GM18951 (cell line): ENCODE data around the gene OTX2.

ENCODE experiments used
- POLR2A ChIP-seq: IDR thresholded peaks from 4 replicates; pipeline ENCODE4 v1.6.1; 2011; ENCODE audit warnings: mild to moderate bottlenecking; ENCODE audit not compliant: insufficient read length, insufficient read depth; ENCODE audit errors: extremely low read depth
- in situ Hi-C: fragments of 300-500 bp; cut with MboI; formaldehyde crosslinking; loops from one replicate; pipeline ENCODE4 v1.12.0; 2022; ENCODE audit warnings: low sequenced_read_pairs, mixed read lengths, inconsistent platforms; ENCODE audit not compliant: unreplicated experiment

The OTX2 gene

DNA sequence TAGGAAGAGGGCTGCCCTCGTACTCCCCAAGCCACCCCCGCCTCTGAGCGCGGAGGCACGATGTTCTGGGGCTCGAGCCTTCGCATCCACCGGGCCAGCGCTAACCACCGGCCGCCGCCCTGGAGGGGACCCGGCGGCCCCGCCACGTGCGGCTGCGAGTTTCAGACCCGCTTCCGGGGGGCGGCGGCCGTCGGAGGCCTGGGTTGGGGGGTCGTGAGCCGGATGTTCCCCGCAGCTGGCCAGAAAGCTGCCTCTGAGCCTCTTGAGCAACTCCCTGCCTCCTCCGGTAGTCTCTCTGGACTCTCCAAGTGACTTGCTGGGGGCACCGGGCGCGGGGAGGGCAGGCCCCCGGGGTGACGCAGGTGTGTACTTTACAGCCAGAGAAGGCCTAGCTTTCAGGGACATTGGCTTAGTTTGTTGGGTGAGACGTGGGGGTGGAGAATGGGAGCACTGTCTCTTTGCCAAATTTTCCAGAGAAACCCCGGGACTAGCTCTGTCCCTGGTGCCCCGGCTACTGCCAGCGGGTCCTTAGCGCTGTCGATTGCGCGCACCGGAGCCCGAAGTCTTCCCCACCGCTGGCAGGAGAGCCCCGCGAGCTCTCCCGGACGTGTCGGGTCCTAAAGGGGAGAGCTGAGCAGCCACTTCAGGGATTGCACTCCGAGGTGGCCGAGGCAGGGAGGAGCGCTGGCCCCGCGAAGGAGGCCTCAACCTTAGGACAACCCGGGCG lies 15.6 kb downstream of the OTX2 start:
- in situ Hi-C loops, result no loop called here
- no peak for TF ChIP-seq POLR2A

DNA sequence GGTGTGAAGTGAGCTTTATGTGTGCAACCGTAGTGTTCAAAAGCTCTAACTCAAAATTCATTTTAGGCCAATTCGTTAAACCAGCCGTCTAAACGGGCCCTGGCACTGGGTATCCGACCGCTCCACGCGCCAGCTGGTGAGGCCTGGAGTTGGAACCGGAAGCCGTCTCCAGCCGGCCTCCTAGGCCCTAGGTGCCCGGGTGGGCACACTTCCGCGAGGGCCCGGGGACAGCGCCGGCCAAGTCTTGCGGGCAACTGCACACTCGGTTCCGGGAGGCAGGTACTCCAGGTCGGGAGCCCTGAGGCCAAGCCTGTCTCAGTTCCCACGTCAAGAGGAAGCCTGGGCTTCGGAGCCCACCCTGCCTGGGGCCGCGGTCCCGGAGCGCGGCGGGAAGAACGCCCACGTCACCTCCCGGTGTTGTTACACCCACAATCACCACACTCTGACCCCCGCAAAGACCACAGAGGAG lies 16.2 kb downstream of the OTX2 start:
- in situ Hi-C loops, result no loop called here
- no peak for TF ChIP-seq POLR2A

DNA sequence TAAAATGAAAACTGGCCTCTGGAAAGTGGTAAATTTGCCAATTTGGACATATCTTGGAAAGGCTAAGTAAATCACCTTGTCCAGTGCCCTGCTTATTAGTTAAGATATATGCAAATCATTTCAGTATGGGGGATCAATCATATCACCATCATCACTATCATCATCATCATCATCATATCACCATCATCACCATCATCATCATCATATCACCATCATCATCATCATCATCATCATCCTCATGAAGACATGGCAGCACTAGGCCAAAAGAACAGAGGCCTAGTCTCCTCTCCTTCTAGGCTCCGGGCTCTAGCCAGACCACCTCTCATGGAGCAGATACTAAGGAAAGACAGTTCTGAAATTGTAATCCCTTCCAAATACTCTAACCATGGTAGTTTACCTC lies 20.3 kb downstream of the OTX2 start:
- TF ChIP-seq POLR2A, result no peak
- in situ Hi-C loops, result no loop called here

DNA sequence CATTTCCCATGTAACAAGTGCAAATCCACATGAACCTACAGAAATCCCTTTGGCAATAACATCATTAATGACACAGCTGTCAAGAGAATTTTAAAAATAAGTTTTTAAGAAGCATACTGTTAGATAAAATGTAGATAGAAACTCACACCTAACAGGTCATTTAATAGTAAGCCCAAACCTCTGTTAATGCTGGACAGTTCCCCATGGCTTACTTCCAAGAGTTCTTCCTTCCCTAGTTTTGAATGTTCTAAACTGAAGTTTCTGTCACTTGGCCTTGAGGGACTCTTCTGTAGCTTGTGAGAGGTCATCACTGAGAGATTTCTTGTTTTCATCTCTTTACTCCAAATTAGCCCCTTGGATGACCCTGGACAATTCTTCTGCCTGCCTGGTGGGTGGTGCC lies 22.7 kb downstream of the OTX2 start:
- in situ Hi-C loops, result no loop called here
- TF ChIP-seq POLR2A, result no peak

DNA sequence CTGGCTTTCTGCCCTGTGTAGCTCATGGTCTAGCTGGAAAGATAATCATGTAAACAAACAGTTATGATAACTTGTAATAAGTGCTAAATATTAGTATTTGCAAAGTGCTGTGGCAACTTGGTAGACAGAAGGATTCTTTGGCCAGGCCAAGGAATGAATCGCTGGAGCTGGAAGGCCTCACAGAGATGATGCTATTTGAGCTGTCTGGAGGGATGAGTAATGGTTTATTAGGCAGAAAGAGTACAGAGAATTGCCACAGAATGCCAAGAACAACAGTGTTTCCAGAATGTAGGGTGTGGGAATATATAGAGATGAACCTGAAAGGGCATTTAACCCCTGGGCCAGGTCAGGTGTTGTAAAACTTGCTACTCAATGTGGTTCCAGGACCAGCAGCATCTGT lies 27.6 kb downstream of the OTX2 start:
- in situ Hi-C loops, result no loop called here
- TF ChIP-seq POLR2A, result no peak

DNA sequence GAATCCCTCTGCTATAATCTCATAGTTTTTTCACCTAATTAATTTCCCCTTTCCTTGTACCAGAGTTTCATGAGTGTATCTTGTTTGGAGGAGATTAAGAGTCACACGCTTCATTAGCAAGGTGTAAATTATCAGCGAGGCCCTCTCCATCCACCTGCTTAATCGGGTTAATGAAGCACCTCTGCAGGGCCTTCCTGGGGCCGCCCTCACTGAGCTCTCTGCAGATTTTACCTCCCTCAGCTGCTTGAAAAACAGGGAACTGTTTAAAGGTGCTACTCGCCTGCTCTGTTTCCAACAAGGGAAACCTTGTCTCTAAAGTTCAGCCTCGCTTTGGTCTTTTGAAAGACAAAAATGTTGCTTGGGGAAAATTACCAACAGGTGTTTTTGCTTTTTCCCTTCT lies 35.8 kb downstream of the OTX2 start:
- in situ Hi-C loops, result no loop called here

DNA sequence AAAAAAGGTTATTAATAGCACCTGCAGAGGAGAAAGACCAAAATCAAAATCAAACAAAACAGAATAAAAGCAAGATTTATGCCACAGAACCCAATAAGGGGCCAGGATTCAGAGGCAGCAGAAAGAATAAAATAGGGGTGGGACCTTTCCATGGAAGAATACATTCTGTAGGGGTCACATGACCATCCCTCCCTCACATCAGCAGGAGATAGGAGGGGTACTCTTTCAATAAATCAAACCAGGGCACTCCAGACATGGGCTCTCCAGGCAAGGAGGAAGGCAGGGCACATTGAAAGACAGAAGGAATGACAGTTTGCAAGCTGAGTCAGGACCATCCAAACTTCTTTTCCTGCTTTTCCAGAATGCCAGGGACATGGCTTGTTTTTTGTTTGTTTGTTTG lies 39.8 kb downstream of the OTX2 start:
- in situ Hi-C loops, result no loop called here
- no peak for TF ChIP-seq POLR2A

More for the DNA sequence above, 35.8 kb downstream of the OTX2 start:
- TF ChIP-seq POLR2A, result no peak

DNA sequence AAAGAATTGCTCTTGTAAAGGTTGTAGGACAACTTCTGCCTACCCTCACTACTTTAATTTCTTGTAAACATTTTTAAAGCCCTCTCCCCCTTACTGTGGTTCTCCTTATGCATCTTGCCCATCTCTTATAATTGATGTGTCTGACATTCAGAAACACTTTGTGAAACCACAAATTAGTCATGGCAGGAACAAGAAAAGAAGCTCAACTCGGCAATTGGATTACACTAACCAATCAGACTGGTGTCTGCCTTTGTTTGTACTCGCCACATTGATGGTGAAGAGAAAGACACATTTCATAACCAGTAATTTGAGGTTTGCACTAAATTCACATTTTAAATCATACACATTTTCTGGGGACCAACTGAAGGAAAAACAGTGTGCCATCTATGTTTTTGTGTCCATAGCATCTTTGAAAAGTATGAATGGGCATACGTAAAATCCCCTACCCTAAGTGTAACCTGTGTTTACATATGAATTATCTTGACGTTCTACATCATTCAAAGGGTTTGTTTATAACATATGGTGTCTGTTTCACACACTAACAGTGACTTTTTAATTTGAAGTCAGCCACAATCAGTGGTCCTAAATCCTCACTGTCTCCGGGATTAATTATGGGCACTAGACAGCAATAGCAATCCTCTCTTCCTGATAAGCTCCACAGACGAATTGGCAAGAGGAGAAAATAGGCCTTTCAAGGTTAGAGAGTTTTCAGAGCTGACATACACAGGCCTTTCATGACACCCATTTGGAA lies 49.9 kb downstream of the OTX2 start:
- in situ Hi-C loops, result no loop called here

DNA sequence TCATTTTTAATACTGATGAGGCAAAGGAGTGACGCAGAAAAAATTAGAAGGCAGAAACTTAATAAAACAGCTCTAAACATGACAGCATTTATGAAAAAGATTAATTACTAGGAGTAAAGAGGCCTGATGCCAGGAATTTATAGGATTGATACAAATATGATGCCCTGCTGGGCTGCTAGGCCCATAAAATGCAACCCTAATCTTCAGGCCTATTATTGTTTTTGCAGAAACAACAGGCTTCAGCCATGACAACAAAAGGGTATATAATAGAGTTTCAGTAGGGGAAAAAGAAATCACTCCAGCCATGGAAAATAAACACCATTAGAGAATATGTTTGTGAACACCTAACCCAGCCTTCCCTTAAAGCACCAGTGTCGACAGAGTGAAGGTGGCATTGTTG lies 50.6 kb downstream of the OTX2 start:
- in situ Hi-C loops, result no loop called here

More for the DNA sequence above, 49.9 kb downstream of the OTX2 start:
- TF ChIP-seq POLR2A, result no peak

DNA sequence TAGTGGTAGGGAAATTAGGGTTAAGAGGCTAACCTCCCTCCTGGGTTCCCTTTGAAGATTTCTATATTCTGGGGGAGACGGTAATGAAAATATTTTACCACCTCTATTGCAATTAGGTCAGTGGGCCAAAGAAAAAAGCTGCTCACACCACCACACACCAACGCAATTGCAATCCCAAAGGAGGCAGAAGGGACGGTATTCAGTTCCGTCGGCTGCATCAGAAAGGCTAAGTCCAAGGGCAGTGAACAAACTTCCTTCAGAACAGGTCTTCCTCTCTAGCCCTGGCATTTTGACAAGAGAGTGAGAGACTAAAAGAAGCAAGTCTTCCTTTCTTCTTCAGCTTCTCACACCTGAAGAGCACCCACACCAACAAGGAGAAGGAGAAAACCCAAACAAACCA lies 51.2 kb downstream of the OTX2 start:
- TF ChIP-seq POLR2A, result no peak
- in situ Hi-C loops, result no loop called here

More for the DNA sequence above, 50.6 kb downstream of the OTX2 start:
- no peak for TF ChIP-seq POLR2A

DNA sequence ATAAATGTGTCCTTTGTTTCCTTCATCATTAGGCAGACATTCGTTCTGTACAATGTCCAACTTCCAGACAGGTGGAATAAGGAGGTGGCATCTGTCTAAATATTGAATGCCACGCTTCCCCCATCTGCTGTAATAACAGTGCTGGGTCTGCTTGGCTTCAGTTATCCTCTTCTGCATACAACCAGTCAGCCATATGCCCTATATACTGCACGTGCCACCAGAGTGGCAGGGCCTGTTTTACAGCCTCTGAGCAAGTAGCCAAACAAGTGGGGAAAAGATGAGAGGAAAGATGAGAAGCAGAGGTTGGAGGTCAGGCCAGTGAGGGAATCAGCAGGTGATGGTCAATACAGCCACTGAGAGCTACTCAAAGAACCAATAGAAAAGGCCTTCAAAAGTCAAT lies 55.4 kb downstream of the OTX2 start:
- in situ Hi-C loops, result no loop called here
- no peak for TF ChIP-seq POLR2A

DNA sequence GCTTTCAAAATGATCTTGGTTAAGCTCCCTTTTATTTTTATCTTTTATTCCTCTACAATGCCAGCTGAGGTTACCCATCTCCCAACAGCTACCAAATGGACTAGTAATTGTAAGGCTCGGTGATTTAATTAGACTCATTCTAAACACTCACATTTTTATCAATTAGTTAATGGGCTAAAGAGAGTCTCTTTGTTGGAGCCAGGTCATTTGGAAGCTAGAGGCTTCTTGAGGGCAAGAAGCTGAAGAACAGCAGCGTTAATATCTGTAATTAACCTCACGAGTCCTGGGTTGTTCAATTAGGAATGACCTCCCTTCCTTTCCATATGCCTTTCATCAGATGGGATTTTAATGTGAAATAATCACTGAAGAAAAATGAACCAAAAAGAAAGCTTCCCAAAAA lies 56.9 kb downstream of the OTX2 start:
- in situ Hi-C loops, result no loop called here
- TF ChIP-seq POLR2A, result no peak

DNA sequence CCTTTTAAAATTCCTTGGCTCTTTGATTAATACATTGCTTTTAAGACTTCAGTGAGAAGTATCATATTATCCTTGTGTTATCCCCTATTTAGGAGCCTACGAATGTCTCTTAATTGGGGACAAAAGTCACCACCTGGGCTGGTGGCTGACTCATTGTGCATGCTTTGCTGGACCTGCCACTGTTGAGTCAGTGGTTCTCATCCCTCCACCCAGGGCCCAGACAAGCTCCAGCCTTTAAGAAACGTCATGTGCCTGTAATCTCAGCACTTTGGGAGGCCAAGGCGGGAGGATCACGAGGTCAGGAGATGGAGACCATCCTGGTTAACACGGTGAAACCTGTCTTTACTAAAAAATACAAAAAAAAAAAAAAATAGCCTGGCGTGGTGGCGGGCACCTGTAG lies 57.9 kb downstream of the OTX2 start:
- in situ Hi-C loops, result no loop called here
- no peak for TF ChIP-seq POLR2A

DNA sequence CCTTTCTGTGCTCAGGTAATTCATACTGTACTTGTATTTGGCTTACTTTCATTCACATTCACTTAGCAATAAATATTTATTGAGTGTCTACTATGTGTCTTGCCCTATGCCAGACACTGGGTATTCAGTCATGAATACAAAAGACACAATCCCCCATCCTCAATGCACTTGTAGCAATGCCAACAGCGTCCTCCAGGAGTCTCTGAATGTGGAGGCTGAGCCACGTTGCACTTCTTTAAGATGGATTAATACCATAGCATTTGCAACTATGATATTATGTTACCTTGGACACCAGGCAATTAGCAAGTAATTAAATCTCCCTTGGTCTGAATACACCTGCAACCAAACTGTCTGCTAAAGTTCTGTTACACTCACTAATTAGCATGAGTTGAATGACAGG lies 58.8 kb downstream of the OTX2 start:
- no peak for TF ChIP-seq POLR2A
- in situ Hi-C loops, result no loop called here
